GM19043 (cell line): ENCODE results near the gene LSAMP.
"Not testable (repeated sequence)": the region's sequence is repeated elsewhere in the genome, so short reads cannot be mapped to it uniquely, and the experiment has no call there.

Source experiments
- ATAC-seq: cut with Tn5 transposase; IDR thresholded peaks from one replicate; pipeline ENCODE4 v1.9.1; 2021; ENCODE audit warnings: low read depth; ENCODE audit not compliant: unreplicated experiment

LSAMP gene

GRCh38 chr3:115830764-115831395 is 614.4 kb downstream of the LSAMP start:
- ATAC-seq = no peak

- ATAC-seq = no peak
These were observed 616.9 kb downstream of the LSAMP start for GRCh38 chr3:115828401-115828800.

DNA sequence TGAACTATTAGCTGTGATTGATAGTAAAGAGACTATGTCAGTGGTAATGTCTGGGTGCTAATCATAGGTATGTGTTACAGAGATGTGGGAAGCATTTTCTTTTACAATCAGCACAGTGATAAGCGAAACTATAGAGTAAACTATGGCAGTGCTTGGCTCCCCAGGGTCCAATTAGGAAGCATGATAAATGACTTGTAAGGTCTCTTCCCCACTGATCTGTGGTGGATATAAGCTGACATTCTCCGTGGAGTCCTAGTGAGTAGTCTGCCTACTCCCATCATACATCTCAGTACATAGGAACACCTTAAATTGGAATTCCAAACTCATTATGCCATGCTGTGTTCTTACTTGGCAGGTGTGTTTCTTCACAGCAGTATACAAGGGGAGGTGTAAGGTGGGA is 617.8 kb downstream of the LSAMP start:
- no peak for ATAC-seq

DNA sequence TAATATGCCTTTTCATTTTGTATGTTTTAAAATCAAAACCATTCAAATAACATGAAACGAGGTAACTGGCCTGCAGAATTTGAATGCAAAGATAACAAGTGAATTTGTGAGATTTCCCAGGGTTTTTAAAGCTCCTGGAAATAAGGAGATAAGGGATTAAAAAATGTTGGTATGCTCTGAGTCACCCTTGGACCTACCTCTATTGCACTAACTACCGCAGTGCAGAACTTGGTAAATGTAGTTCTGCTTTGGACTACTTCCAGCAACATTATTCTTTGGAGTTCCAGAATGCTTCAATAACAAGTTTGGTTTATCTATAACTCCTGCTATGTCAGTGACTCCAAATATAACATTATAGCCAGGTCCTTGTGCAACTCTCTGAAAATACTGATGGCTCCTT is 620.2 kb downstream of the LSAMP start:
- ATAC-seq = no peak

- ATAC-seq = no peak
These were observed 622.2 kb downstream of the LSAMP start for GRCh38 chr3:115823083-115823482.

DNA sequence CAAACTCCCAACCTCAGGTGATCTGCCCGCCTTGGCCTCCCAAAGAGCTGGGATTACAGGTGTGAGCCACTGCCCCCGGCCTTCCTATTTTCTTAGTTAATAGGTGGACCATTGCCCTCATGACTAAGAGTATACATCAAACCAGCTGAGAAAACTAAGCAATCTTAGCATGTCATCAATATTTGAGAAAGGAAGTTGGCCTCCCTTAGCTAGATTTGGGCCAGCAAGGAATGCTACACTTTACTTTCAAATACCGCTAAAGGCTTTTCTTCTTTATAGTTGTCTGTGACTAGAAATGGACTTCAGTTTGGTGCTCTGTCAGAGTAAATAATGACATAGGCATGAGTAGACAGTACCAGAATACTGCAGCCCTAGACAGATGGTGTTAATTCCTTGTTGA is 622.7 kb downstream of the LSAMP start:
- no peak for ATAC-seq

DNA sequence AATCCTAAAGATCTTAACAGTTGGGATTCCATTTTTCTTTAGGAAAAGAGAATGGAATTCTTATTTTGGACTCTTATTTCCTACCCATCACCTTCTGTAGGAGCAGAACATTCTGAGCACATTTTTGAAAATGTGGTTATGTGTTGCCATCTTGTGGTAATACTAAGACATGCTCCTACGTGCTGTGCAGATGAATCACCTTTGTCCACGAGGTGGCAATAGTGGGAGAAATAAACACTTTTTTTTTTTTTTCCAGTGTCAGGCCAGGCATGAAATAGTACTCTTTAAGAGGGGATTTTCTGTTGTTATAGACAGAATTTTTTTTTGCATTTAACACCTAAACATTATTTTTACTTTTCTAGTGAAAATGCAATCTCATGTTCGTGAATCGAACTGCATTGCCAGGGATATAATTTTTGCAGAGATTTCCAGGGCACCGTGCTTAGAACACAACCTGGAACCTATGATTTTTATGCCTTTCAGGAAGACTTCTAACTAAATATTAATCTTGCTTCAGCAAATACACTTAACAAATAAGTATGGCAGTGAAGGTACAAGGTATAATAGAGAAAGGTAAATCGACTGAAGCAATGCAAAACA is 625.4 kb downstream of the LSAMP start:
- peak; percentile 97 for ATAC-seq

GRCh38 chr3:115814778-115815380 is 630.4 kb downstream of the LSAMP start:
- ATAC-seq = peak; percentile 69

DNA sequence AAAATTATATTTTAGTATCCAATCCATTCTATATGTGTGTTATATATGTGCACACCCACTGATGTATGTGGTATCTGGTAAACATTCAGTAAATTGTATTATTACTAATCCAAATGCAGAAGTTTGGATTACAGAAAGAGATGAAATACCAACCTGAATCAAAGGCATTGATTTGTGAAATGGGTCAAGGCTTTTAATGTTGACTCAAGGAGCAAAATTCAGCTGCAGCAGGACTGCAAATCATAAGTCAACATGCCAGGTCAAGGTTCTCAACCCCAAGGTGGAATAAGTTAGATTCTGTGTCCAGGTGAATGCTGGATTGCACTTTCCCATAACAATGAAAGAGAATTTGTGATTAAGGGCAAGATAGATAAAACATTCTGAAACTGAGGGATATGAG is 631.3 kb downstream of the LSAMP start:
- no peak for ATAC-seq

GRCh38 chr3:115808816-115809215 is 636.5 kb downstream of the LSAMP start:
- ATAC-seq = no peak

DNA sequence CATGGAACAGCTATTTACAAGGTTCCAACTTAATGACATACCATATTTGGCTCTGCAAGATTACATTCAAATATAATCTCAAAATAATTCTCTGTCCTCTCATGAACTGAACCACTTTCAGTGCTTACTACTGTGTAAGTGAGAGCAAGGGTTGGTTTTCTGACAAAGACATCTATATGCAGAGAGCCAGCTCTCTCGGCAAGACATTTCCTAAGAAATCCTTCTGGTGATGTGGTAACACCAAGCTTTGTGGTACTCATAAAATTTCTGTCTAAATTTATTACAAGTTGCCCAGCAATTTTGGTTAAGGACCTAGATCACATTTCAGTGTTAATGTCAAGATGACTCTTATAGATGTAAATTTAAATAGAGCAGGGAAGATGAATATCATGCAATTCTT is 637.0 kb downstream of the LSAMP start:
- no peak for ATAC-seq

GRCh38 chr3:115806501-115806900 is 638.8 kb downstream of the LSAMP start:
- no peak for ATAC-seq

DNA sequence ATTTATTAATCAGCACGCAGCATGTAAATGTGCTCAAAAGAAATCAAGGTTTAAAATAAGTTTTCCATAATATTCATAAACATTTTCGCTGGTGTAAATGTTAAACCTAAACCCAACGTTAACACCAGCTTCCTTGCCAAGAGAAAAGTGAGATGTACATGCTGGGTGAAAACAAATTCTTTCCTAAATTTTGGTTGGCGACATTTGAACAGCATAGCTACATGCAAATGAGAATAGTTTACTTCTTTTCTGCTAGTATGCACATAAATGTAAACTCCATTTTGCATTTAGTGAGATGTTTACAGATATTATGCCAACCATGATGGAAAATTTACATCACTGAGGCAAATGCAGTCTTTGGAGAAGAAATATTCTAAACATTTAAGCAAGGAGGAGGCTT is 639.8 kb downstream of the LSAMP start:
- no peak for ATAC-seq

DNA sequence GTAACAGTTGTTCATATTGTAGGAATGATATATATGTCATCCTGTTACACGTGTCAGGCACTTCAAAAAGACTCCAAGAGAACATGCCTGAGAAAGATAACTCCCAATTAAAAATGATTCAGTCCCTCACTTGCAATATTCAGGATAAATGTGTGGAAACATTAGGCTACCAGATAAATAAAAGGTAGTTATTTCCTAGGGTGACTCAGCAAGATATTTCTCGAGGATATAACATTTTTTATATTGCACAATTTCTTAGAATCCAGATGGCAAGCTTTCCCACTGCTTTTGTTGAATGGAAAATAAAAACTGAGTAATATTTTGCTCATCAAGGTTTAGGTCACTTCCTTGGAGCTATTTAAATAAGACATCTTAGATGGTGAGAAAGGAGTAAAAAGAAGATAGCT is 640.6 kb downstream of the LSAMP start:
- ATAC-seq = no peak

GRCh38 chr3:115804200-115804599 is 641.1 kb downstream of the LSAMP start:
- no peak for ATAC-seq

- ATAC-seq = no peak
These were observed 641.6 kb downstream of the LSAMP start for GRCh38 chr3:115803661-115804060.

DNA sequence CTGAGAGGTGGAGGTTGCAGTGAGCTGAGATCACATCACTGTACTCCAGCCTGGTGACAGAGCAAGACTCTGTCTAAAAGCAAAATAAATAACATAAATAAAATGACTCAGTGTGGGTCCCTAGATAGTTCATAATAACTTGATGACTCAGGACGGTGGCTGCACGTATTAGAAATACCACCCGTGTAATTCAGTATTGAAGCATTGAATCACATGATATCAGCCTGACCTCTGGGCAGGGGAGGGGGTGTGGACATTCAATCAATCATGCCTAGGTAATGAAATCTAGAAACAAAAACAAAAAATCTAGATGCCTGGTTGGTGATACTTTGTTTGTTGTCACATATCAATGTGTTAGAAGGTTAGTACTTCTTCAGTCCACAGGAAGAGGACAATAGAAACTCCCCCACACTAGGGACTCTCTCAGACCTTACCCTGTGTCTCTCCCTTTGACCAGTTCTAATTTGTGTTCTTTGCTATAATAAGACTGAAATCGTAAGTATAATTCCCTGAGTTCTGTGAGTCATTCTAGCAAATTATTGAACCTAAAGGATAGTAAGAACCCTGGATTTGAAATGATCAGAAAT is 644.7 kb downstream of the LSAMP start:
- ATAC-seq = no peak

DNA sequence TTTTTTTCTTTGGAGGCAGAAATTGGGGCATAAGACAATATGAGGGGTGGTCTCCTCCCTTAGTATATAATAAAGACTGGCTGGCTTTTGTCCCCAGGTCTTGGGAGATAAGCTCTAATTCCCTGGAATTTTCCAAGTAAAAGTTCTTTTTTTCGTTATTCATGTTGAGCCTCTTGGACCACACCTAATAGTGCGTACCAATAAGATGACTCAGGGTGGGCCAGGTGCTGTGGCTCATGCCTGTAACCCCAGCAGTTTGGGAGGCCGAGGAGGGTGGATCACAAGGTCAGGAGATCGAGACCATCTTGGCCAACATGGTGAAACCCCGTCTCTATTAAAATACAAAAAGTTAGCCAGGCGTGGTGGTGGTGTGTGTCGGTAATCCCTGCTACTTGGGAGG is 645.2 kb downstream of the LSAMP start:
- not testable (repeated sequence) for ATAC-seq

DNA sequence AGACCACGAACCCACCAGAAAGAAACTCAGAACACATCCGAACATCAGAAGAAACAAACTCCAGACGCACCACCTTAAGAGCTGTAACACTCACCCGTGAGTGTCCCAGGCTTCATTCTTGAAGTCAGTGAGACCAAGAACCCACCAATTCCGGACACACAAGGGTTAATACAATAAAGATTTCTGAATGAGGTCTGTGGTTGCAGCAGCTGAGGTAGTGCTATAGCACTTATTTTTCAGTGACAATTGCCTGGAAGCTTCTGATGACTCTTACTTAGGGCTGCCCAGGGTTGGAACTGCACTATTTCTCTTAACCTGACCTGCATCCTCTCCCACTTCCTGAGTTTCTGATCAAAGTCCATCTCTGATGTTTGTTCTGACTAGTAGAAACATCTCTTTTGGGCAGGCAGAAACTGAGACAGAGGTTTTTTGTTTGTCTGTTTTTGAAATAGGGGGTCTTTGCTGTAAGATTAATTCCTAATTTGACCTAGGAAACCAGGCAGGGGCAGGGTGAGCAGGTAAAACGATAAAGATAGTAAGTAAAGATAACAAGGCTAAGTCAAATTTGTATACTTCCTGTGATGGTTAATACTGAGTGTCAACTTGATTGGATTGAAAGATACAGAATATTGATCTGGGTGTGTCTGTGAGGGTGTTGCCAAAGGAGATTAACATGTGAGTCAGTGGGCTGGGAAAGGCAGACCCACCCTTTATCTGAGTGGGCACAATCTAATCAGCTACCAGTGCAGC is 652.9 kb downstream of the LSAMP start:
- no peak for ATAC-seq

DNA sequence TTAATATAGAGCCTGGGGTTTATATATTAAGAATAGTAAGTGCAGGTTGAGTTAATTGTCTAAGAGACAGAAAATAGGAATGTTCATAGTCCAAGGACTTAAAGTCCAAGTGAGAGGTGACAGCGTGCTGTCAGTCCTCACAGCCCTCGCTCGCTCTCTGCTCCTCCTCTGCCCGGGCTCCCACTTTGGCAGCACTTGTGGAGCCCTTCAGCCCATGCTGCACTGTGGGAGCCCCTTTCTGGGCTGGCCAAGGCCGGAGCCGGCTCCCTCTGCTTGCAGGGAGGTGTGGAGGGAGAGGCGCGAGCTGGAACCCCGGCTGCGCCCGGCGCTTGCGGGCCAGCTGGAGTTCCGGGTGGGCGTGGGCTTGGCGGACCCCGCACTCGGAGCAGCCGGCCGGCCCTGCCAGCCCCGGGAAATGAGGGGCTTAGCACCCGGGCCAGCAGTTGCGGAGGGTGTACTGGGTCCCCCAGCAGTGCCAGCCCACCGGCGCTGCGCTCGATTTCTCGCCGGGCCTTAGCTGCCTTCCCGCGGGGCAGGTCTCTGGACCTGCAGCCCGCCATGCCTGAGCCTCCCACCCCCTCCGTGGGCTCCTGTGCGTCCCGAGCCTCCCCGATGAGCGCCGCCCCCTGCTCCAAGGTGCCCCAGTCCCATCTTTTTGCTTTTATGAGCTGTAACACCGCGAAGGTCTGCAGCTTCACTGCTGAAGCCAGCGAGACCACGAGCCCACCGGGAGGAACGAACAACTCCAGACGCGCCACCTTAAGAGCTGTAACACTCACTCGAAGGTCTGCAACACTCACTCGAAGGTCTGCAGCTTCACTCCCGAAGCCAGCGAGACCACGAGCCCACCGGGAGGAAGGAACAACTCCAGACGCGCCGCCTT is 653.8 kb downstream of the LSAMP start:
- ATAC-seq = not testable (repeated sequence)
